Measurements from ENCODE around the gene GAS2L1.
"Not testable (repeated sequence)": the region's sequence is repeated elsewhere in the genome, so short reads cannot be mapped to it uniquely, and the experiment has no call there.

The GAS2L1 gene

GRCh38 chr22:29344137-29344536 lies 37.7 kb downstream of the GAS2L1 start:
- Mint-ChIP-seq H3K4me1 (ENCODE audit: low read depth) (peaks cover 4% of the 10 kb centered on the region), H3K36me3 (ENCODE audit: low read depth) (peaks cover 99% of the 10 kb centered on the region), H3K9me3 (no peaks in the 10 kb centered on the region), H3K27me3 (no peaks in the 10 kb centered on the region), H3K4me3 (no peak overlapping the region), H3K27ac (peak overlapping the region; percentile 33)
- no peak for DNase-seq

- H3K27me3 Mint-ChIP-seq; H3K9me3 Mint-ChIP-seq; H3K4me3 Mint-ChIP-seq; H3K4me1 Mint-ChIP-seq (ENCODE audit: low read depth); H3K27ac Mint-ChIP-seq; DNase-seq: not testable (repeated sequence)
- peaks cover 97% of the 10 kb centered on the region for H3K36me3 Mint-ChIP-seq (ENCODE audit: low read depth)
Measured at GRCh38 chr22:29344889-29345288, 38.4 kb downstream of the GAS2L1 start.

GRCh38 chr22:29345932-29346331 lies 39.5 kb downstream of the GAS2L1 start:
- no peak overlapping the region for H3K27ac Mint-ChIP-seq
- H3K4me3 Mint-ChIP-seq = no peak overlapping the region
- no peaks in the 10 kb centered on the region for H3K27me3 Mint-ChIP-seq
- H3K4me1 Mint-ChIP-seq (ENCODE audit: low read depth) = peaks cover 4% of the 10 kb centered on the region
- no peak for DNase-seq
- peaks cover 97% of the 10 kb centered on the region for H3K36me3 Mint-ChIP-seq (ENCODE audit: low read depth)
- no peaks in the 10 kb centered on the region for H3K9me3 Mint-ChIP-seq

GRCh38 chr22:29346659-29347058 lies 40.2 kb downstream of the GAS2L1 start:
- Mint-ChIP-seq H3K36me3 (ENCODE audit: low read depth) (peaks cover 97% of the 10 kb centered on the region), H3K4me3 (no peak overlapping the region)

GRCh38 chr22:29348041-29348440 lies 41.6 kb downstream of the GAS2L1 start:
- H3K36me3 Mint-ChIP-seq (ENCODE audit: low read depth) = peaks cover 97% of the 10 kb centered on the region

More at GRCh38 chr22:29346659-29347058, 40.2 kb downstream of the GAS2L1 start:
- Mint-ChIP-seq H3K27me3 (no peaks in the 10 kb centered on the region), H3K9me3 (no peaks in the 10 kb centered on the region), H3K4me1 (ENCODE audit: low read depth) (peaks cover 4% of the 10 kb centered on the region), H3K27ac (no peak overlapping the region)
- DNase-seq = no peak

GRCh38 chr22:29348956-29349355 lies 42.5 kb downstream of the GAS2L1 start:
- no peak overlapping the region for H3K4me3 Mint-ChIP-seq
- H3K27ac Mint-ChIP-seq = peak overlapping the region; percentile 18
- no peak for DNase-seq
- no peaks in the 10 kb centered on the region for H3K9me3 Mint-ChIP-seq
- H3K27me3 Mint-ChIP-seq = no peaks in the 10 kb centered on the region
- peaks cover 3% of the 10 kb centered on the region for H3K4me1 Mint-ChIP-seq (ENCODE audit: low read depth)
- peaks cover 97% of the 10 kb centered on the region for H3K36me3 Mint-ChIP-seq (ENCODE audit: low read depth)

More at GRCh38 chr22:29348041-29348440, 41.6 kb downstream of the GAS2L1 start:
- DNase-seq = no peak
- Mint-ChIP-seq H3K27me3 (no peaks in the 10 kb centered on the region), H3K4me1 (ENCODE audit: low read depth) (peaks cover 4% of the 10 kb centered on the region), H3K4me3 (no peak overlapping the region), H3K27ac (no peak overlapping the region), H3K9me3 (no peaks in the 10 kb centered on the region)

GRCh38 chr22:29351042-29351441 lies 44.6 kb downstream of the GAS2L1 start:
- H3K4me1 Mint-ChIP-seq (ENCODE audit: low read depth) = no peaks in the 10 kb centered on the region
- no peak overlapping the region for H3K27ac Mint-ChIP-seq
- H3K9me3 Mint-ChIP-seq = no peaks in the 10 kb centered on the region
- no peak overlapping the region for H3K4me3 Mint-ChIP-seq
- H3K36me3 Mint-ChIP-seq (ENCODE audit: low read depth) = peaks cover 98% of the 10 kb centered on the region
- DNase-seq = no peak
- no peaks in the 10 kb centered on the region for H3K27me3 Mint-ChIP-seq

GRCh38 chr22:29351891-29352290 lies 45.4 kb downstream of the GAS2L1 start:
- DNase-seq = no peak
- H3K27ac Mint-ChIP-seq = no peak overlapping the region
- no peaks in the 10 kb centered on the region for H3K4me1 Mint-ChIP-seq (ENCODE audit: low read depth)
- H3K4me3 Mint-ChIP-seq = no peak overlapping the region
- H3K9me3 Mint-ChIP-seq = no peaks in the 10 kb centered on the region
- H3K27me3 Mint-ChIP-seq = no peaks in the 10 kb centered on the region
- peaks cover 98% of the 10 kb centered on the region for H3K36me3 Mint-ChIP-seq (ENCODE audit: low read depth)

- Mint-ChIP-seq H3K36me3 (ENCODE audit: low read depth) (peaks cover 93% of the 10 kb centered on the region), H3K27ac (no peak overlapping the region), H3K4me1 (ENCODE audit: low read depth) (no peaks in the 10 kb centered on the region), H3K9me3 (no peaks in the 10 kb centered on the region), H3K27me3 (no peaks in the 10 kb centered on the region), H3K4me3 (no peak overlapping the region)
- no peak for DNase-seq
Measured at GRCh38 chr22:29352778-29353177, 46.3 kb downstream of the GAS2L1 start.

GRCh38 chr22:29353286-29353685 lies 46.8 kb downstream of the GAS2L1 start:
- no peak overlapping the region for H3K27ac Mint-ChIP-seq
- H3K27me3 Mint-ChIP-seq = no peaks in the 10 kb centered on the region
- no peaks in the 10 kb centered on the region for H3K4me1 Mint-ChIP-seq (ENCODE audit: low read depth)
- H3K36me3 Mint-ChIP-seq (ENCODE audit: low read depth) = peaks cover 93% of the 10 kb centered on the region
- no peak overlapping the region for H3K4me3 Mint-ChIP-seq
- no peak for DNase-seq
- no peaks in the 10 kb centered on the region for H3K9me3 Mint-ChIP-seq

- no peaks in the 10 kb centered on the region for H3K4me1 Mint-ChIP-seq (ENCODE audit: low read depth)
- no peak overlapping the region for H3K4me3 Mint-ChIP-seq
- no peak overlapping the region for H3K27ac Mint-ChIP-seq
- no peak for DNase-seq
- no peaks in the 10 kb centered on the region for H3K9me3 Mint-ChIP-seq
- H3K36me3 Mint-ChIP-seq (ENCODE audit: low read depth) = peaks cover 93% of the 10 kb centered on the region
- no peaks in the 10 kb centered on the region for H3K27me3 Mint-ChIP-seq
Measured at GRCh38 chr22:29353860-29354259, 47.4 kb downstream of the GAS2L1 start.

GRCh38 chr22:29357193-29357890 lies 50.9 kb downstream of the GAS2L1 start:
- not testable (repeated sequence) for H3K4me1 Mint-ChIP-seq (ENCODE audit: low read depth); H3K9me3 Mint-ChIP-seq; DNase-seq; H3K27ac Mint-ChIP-seq; H3K4me3 Mint-ChIP-seq; H3K27me3 Mint-ChIP-seq
- H3K36me3 Mint-ChIP-seq (ENCODE audit: low read depth) = peaks cover 93% of the 10 kb centered on the region

- H3K4me3 Mint-ChIP-seq = no peak overlapping the region
- H3K27ac Mint-ChIP-seq = no peak overlapping the region
- H3K9me3 Mint-ChIP-seq = no peaks in the 10 kb centered on the region
- H3K36me3 Mint-ChIP-seq (ENCODE audit: low read depth) = peaks cover 88% of the 10 kb centered on the region
- no peaks in the 10 kb centered on the region for H3K27me3 Mint-ChIP-seq
- DNase-seq = no peak
- H3K4me1 Mint-ChIP-seq (ENCODE audit: low read depth) = no peaks in the 10 kb centered on the region
Measured at GRCh38 chr22:29359469-29359868, 53.0 kb downstream of the GAS2L1 start.
